ENCODE measurements around the gene UBE2E3.

UBE2E3 gene

DNA sequence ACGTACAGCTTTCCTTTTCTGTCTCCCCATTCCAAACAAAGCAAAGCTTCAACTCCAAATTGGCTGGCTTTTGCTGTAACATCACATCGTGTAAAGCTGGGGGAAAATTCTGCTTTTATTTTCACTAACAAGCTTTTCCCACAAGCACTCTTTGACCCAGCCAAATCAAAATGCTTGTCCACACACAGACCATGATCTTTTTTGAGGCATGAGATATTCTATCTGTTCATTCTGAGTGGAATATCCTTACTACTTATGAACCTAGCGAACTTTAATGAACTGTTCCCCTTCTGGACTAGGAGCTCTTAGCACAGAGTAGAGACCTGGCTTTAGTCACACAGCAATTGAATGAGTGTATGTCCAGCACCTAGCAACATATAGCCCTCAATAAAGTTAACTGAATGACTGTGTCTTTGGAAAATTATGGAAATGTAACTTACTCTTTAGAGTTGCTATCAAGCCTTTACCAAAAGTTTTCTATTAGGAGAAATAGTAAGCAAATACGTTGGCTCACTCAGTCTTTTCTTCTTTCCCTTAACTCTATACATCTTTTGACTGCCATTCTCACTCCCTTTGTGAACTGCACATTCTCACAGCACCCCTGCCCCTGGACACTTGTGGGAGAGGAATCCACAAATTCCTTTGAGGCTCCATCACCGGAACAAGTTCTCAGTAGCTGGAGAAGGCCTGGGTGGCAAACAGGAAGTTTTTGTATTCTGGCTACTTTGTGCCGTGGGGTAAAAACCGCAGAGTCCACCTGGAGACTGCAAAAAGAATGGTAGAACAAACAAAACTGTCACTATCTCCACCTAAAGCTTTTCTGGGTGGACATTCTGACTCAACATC, 1.3 kb upstream of the UBE2E3 start:
- no peak for DNase-seq (ENCODE audit: low read depth)

DNA sequence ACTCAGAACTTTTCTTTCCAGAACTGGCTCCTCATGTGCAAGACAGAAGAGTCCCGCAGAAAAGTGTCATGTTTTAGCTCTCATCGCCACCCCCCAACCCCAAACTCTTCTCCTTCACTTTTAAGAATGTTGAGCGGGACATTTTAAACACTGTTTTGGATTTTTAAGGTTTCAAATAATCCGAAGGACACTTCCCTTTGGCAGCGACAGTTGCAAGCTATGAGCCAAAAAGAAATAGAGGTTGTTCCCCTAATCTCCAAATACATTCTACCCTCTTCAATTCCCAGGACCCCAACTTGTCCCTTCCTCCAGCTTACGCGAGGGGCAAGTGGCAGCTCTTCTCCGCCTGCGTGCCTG, 678 bp upstream of the UBE2E3 start:
- no peak for DNase-seq (ENCODE audit: low read depth)

- DNase-seq (ENCODE audit: low read depth) = peak; percentile 5
Measured at GRCh38 chr2:180980943-180981911, 822 bp downstream of the UBE2E3 start.

DNA sequence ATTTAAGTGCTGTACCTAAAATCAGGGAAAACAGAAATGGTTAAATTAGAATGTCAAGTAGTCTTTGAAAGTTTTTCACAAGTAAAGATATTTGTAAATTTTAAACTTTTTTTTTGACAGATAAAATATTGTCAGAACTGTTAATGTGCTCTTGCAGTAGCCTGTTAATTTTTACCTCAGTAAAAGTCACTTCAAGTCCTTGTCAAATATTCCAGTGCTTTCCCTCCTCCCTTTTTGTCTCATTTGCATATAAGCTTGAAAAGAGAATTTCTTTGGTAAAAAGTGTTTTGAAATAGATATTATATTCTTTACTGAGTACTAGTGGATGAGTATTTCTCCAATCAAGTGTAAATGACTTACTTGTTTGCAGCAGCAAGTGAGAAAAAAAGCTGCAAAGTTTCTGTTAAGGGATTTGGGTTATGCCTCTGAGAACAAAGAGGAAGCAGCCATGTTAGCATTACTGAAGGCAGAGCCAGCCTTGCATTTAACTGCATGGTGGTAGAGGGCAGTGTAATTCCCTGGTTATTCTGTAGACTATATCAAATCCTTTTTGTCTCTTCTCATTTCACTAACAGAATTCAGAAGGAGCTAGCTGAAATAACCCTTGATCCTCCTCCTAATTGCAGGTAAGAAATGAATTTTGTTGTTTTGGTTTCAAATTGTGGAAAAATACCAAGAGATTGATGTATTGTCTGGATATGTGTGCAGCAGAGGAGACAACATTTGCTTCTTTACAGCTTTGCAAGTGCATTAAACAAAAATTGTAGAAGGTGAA, 3.2 kb downstream of the UBE2E3 start:
- DNase-seq (ENCODE audit: low read depth) = no peak

GRCh38 chr2:180985771-180986395, 5.5 kb downstream of the UBE2E3 start:
- DNase-seq (ENCODE audit: low read depth) = no peak

DNA sequence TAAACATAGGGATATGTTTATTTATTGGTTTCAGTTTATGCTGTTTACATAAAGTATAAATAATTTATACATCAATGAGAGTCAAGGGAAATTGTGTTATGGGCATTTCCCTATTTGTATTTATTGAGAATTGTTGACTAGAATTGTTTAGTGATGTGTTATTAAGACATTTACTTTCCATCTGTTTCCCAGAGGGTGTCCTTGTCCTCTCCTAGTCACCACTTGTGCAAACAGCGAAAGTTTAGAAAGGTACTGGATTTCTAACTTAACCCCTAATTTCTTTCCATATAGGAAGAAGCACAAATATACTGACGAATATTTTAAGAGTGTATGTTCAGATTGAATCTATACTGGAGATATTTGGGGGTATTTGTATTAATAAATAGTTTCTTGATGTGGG, 6.7 kb downstream of the UBE2E3 start:
- no peak for DNase-seq (ENCODE audit: low read depth)

DNA sequence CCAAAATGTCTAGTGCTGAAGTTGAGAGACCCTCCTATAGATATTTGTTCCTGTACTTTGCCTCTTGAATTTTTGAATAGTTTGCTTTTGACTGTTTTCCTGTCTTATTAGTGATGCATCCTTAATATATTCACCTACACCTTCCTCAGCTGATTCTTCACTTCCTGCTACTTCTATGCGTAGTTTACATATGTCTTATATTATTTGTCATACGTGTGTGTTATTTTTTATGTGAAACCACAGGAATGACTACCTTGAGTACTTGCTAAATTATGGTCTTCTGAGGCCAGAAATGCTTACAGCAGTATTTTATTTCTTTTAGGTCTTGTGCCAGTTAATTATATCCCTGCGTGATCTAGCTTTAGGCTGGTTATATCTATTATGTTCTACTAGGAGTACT, 9.9 kb downstream of the UBE2E3 start:
- DNase-seq (ENCODE audit: low read depth) = no peak

- DNase-seq (ENCODE audit: low read depth) = no peak
Measured at GRCh38 chr2:180990794-180991193, 10.4 kb downstream of the UBE2E3 start.

- no peak for DNase-seq (ENCODE audit: low read depth)
Measured at GRCh38 chr2:180991361-180991760, 11.0 kb downstream of the UBE2E3 start.

GRCh38 chr2:180991820-180992219, 11.4 kb downstream of the UBE2E3 start:
- DNase-seq (ENCODE audit: low read depth) = no peak

- DNase-seq (ENCODE audit: low read depth) = no peak
Measured at GRCh38 chr2:180992994-180993393, 12.6 kb downstream of the UBE2E3 start.

- no peak for DNase-seq (ENCODE audit: low read depth)
Measured at GRCh38 chr2:180999274-180999964, 19.0 kb downstream of the UBE2E3 start.

DNA sequence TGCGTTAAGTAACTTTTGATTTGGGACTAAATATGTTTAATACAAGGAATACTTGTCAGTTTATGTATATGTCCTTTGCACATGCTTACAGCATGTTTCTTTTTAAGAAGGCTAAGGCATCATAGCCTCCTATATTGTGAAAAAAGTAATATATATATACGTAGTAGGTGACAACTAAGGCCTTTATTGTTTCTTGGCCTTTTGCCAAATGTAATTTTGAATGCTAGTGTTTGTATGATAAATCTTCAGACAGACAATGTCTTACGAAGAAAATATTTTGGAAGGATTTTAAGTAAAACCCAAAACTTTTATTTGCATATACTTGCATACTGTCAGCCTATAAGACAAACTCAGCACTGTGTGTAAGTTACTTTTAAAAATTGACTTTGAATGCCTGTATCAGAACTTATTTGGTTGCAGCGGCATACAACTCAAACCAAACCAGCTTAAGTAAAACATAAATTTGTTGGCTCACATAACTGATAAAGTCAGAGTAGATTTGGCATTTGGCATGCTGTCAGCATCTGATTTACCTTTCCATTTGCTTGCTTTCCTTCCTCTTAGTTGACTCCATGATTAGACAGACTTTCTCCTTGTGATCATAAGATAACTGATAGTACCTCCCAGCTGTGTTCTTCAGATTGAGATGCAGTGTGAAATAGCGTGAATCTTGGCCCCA, 24.4 kb downstream of the UBE2E3 start:
- DNase-seq (ENCODE audit: low read depth) = no peak

GRCh38 chr2:181005326-181005655, 24.9 kb downstream of the UBE2E3 start:
- no peak for DNase-seq (ENCODE audit: low read depth)

DNA sequence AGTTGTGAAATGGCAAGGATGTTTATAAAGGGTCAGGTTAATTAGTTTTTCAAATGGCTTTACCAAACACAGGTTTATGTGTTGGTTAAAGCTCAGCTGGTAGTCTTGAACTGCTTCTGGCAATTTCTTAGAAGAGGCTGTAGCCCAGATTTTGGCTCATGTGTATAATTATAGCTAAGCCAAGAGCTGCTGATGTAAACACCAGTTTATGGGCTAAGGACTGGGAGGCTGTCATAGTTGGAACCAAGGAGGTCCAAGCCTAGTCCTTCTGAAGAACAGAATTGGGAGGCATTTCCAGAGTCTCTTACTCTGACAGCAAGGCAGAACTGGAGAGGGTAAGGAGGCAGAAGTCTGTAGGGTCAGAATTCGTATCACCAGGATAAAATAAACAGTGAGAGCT, 25.4 kb downstream of the UBE2E3 start:
- no peak for DNase-seq (ENCODE audit: low read depth)

DNA sequence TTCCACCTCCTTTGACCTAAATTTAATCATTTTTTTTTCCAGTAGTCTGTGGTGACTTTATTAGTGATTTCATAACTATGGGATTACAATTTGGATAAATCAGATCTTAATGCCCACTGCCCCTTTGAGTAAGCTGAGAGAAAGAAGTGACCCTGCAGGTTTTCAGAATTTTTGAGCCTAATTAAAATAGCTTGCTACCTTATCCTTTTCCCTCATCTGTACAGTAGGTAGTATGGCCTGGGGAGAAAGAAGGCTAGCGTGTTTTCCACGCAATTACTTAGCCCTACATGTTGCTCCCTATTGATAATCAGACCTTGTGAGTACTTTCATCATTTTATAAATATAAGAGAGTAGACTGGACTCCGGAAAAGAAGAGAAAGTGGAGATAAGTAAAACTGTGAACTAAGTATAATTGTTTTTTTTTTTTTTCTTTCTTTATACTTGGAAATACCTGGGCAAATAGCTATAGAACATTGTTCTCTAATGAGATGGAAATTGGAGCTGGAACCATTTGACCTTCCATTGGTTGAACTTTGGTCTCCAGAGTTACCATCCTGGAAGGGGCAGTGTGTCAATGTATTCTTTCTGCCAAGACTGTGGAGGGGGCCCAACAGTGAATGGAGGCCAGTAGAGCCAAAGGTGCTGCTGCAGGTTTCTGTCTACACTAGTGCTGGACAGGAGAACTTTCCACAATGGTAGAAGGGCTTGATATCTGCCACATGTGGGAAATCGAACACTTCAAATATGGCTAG, 26.9 kb downstream of the UBE2E3 start:
- DNase-seq (ENCODE audit: low read depth) = no peak

DNA sequence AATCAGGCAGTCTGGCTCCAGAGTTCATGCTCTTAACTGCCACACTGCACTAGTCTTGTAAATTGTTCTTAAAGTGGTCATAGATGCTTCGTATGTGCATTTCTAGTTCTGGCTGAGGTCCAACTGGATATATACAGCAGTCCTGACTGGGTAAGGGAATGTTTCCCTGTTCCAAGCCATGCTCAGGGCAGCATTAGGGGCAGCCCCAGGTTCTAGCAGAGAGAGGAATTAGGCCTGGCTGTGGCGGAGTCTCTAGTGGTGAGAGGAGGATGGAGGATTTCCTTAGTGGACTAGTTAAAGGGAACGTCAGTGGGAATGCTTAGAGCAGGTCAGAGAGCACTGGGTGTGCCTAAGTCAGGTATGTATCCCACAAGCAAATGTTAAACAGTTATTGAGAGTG, 28.0 kb downstream of the UBE2E3 start:
- no peak for DNase-seq (ENCODE audit: low read depth)

- no peak for DNase-seq (ENCODE audit: low read depth)
Measured at GRCh38 chr2:181021199-181021789, 40.9 kb downstream of the UBE2E3 start.

DNA sequence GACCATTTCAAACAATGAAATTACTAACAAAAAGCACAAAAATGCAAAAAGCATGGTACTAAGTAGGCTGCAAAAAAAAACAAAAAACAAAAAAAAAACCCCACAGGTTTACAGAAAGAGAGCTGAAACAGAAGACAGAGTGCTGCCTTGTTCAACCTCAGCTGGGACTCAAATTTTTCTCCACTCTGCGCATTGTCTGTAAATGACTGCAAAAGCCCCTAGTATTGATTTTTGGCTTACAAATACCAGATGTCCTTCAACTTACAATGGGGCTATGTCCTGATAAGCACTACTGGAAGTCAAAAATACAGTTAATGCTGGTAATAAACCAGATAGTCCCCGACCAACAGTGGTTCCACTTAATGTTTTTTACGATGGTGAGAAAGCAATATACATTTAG, 42.2 kb downstream of the UBE2E3 start:
- no peak for DNase-seq (ENCODE audit: low read depth)

- no peak for DNase-seq (ENCODE audit: low read depth)
Measured at GRCh38 chr2:181025004-181025403, 44.6 kb downstream of the UBE2E3 start.

Data from activated gamma-delta T cell treated with anti-CD3 and anti-CD28 coated beads, Interleukin-2, amount 50 U/mL, for 16 hours (primary cell).